HL-60 (cell line): ENCODE measurements around the gene MEIKIN.

Source experiments
- GABPA ChIP-seq: IDR thresholded peaks from 2 replicates; pipeline ENCODE4 v1.6.1; 2012; ENCODE audit warnings: low read depth
- POLR2AphosphoS5 ChIP-seq: IDR thresholded peaks from 2 replicates; pipeline ENCODE4 v1.6.1; 2012; ENCODE audit warnings: low read depth
- TF ChIP-seq, protein P1 (sequence below): IDR thresholded peaks from one replicate; pipeline ENCODE4 v1.5.1; 2011; ENCODE audit warnings: low read length, control low read depth, inconsistent platforms; ENCODE audit not compliant: insufficient read depth
- TF ChIP-seq, protein P2 (sequence below): IDR thresholded peaks from 2 replicates; pipeline ENCODE4 v1.6.1; 2012; ENCODE audit warnings: low read depth; ENCODE audit not compliant: insufficient replicate concordance

DNA sequence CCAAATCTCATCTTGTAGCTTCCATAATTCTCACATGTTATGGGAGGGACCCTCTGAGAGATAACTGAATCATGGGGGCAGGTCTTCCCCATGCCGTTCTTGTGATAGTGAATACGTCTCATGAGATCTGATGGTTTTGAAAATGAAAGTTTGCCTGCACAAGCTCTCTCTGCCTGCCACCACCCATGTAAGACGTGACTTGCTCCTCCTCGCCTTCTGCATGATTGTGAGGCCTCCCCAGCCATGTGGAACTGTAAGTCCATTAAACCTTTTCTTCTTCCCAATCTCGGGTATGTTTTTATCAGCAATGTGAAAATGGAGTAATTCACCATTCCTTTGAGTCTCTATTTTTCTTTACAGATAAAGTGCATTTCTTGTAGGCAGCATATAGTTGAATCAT is 81.8 kb downstream of the MEIKIN start:
- TF ChIP-seq, protein P1, sequence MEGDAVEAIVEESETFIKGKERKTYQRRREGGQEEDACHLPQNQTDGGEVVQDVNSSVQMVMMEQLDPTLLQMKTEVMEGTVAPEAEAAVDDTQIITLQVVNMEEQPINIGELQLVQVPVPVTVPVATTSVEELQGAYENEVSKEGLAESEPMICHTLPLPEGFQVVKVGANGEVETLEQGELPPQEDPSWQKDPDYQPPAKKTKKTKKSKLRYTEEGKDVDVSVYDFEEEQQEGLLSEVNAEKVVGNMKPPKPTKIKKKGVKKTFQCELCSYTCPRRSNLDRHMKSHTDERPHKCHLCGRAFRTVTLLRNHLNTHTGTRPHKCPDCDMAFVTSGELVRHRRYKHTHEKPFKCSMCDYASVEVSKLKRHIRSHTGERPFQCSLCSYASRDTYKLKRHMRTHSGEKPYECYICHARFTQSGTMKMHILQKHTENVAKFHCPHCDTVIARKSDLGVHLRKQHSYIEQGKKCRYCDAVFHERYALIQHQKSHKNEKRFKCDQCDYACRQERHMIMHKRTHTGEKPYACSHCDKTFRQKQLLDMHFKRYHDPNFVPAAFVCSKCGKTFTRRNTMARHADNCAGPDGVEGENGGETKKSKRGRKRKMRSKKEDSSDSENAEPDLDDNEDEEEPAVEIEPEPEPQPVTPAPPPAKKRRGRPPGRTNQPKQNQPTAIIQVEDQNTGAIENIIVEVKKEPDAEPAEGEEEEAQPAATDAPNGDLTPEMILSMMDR = no peak
- no peak for TF ChIP-seq GABPA
- TF ChIP-seq, protein P2, sequence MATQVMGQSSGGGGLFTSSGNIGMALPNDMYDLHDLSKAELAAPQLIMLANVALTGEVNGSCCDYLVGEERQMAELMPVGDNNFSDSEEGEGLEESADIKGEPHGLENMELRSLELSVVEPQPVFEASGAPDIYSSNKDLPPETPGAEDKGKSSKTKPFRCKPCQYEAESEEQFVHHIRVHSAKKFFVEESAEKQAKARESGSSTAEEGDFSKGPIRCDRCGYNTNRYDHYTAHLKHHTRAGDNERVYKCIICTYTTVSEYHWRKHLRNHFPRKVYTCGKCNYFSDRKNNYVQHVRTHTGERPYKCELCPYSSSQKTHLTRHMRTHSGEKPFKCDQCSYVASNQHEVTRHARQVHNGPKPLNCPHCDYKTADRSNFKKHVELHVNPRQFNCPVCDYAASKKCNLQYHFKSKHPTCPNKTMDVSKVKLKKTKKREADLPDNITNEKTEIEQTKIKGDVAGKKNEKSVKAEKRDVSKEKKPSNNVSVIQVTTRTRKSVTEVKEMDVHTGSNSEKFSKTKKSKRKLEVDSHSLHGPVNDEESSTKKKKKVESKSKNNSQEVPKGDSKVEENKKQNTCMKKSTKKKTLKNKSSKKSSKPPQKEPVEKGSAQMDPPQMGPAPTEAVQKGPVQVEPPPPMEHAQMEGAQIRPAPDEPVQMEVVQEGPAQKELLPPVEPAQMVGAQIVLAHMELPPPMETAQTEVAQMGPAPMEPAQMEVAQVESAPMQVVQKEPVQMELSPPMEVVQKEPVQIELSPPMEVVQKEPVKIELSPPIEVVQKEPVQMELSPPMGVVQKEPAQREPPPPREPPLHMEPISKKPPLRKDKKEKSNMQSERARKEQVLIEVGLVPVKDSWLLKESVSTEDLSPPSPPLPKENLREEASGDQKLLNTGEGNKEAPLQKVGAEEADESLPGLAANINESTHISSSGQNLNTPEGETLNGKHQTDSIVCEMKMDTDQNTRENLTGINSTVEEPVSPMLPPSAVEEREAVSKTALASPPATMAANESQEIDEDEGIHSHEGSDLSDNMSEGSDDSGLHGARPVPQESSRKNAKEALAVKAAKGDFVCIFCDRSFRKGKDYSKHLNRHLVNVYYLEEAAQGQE = no peak
- TF ChIP-seq POLR2AphosphoS5 = no peak
